ENCODE results near the gene MTMR11.

GRCh38 chr1:149899460-149900284, 37.0 kb downstream of the MTMR11 start, which contains the start of gene BOLA1:
- TF ChIP-seq CTCF (IDR thresholded peaks at IDR 0.05; ENCODE audit: borderline replicate concordance, extremely low read depth, low read length, poor library complexity, severe bottlenecking): no peak
- no peak for TF ChIP-seq EZH2 (IDR thresholded peaks at IDR 0.05; ENCODE audit: borderline replicate concordance, low read depth, low read length, severe bottlenecking)

Measured in DND-41 (cell line).